Measurements from ENCODE around the gene GPI. TPM values are rescaled to one million over a fixed set of nuclear protein-coding genes. Genes with fewer than 3 reads are reported as not detected.

The GPI gene
- total RNA-seq, 1 experiment from 2014 or later = 893 TPM

DNA sequence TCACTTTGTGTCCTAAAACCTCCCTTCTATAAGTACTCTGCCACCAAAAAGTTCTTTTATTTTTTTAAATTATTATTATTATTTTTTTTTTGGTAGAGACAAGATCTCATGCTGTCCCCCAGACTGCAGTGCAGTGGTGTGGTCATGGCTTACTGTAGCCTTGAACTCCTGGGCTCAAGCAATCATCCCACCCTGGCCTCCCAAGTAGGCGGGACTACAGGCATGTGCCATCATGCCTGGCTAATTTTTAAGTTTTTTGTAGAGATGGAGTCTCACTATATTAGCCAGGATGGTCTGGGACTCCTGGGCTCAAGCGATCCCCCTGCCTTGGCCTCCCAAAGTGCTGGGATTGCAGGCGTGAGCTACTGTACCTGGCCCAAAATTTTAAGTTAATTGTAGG is 29.1 kb upstream of the GPI start:
- in situ Hi-C loops (cut with HindIII; ENCODE audit: low pct_unique_long_range_greater_than_20kb, low sequenced_read_pairs) = no loop called here
- no peak for DNase-seq (ENCODE audit: low read depth)

DNA sequence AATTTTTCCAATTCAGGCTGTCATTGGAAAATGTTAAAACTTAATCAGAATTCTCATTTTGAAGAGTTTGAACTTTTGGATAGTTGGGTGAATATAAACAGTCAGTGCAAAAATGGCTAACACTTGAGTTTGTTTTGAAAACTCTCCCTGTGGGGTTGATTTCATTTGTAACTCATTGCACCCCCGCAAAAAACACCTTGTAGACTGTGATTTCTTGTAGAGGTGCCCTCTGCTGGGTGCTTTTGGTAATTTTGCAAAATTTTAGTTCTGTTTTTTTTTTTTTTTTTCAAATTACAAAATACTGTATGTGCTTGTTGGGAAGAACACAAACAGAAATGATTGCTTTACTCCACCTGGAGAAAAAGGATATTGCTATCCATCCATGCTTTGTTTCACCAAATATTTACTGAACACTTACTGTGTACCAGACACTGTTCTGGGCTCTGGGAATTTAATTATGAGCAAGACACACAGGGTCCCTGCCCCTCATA is 28.2 kb upstream of the GPI start:
- in situ Hi-C loops (cut with HindIII; ENCODE audit: low pct_unique_long_range_greater_than_20kb, low sequenced_read_pairs) = no loop called here
- peak; percentile 39 for DNase-seq (ENCODE audit: low read depth)

DNA sequence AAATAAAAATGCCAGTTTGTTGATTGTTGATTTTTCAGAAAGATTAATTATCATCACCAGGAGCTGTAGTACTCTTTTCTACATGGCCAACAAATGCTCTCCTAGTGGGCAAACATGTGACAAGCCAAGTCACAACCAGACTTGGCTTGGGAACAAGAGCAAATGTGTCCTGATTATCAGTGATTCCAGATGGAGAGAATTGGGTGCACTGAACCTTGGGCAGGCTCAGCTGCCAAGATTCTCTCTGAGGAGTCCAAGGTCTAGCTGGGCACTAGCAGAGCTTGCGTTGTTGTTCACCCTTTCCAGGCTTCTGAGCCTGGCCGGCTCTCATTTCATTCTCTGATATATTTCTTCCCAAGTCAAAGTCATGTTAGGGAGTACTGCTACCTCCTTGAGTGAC is 27.3 kb upstream of the GPI start:
- in situ Hi-C loops (cut with HindIII; ENCODE audit: low pct_unique_long_range_greater_than_20kb, low sequenced_read_pairs) = no loop called here
- no peak for DNase-seq (ENCODE audit: low read depth)

DNA sequence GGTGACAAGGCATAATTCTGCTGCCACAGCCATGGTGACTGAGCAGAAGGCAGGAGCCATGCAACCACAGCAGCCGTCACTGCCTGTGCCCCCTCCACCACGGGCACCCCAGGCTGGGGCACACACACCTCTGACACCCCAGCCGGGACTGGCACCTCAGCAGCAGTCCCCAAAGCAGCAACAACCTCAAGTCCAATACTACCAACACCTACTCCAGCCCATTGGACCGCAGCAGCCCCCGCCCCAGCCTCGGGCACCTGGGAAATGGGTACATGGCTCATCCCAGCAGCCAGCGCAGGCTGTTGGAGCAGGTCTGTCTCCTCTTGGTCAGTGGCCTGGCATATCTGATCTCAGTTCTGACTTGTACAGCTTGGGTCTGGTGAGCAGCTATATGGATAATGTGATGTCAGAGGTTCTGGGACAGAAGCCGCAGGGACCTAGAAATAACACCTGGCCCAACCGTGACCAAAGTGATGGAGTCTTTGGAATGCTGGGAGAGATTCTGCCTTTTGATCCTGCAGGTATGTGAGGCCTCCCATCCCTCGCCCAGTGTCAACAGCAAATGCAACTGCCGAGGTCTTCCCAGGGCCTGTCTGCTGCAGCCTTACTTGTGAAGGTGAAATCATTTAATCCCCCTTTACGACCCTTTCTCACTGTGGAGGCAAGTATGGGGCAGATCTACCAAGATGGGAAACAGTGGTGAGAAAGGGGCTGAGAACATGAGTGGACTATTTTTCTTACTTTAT is 22.9 kb upstream of the GPI start:
- no peak for DNase-seq (ENCODE audit: low read depth)
- in situ Hi-C loops (cut with HindIII; ENCODE audit: low pct_unique_long_range_greater_than_20kb, low sequenced_read_pairs) = no loop called here

DNA sequence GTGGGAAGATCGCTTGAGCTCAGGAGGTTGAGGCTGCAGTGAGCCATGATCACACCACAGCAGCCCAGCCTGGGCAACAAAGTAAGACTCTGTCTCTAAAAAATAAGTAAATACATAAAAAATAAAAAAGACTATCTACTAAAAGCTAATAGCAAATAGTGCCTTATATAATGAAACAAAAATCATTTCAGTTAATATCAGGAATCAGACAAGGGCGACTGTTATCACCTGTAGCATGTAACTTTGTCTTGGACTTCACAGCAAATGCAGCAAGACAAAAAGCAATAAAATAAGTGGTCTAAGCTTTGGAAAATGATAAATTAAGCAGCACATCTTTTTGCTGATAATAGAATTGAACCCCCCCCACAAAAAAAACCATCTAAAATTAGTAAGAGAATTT is 21.2 kb upstream of the GPI start:
- in situ Hi-C loops (cut with HindIII; ENCODE audit: low pct_unique_long_range_greater_than_20kb, low sequenced_read_pairs) = no loop called here
- no peak for DNase-seq (ENCODE audit: low read depth)

DNA sequence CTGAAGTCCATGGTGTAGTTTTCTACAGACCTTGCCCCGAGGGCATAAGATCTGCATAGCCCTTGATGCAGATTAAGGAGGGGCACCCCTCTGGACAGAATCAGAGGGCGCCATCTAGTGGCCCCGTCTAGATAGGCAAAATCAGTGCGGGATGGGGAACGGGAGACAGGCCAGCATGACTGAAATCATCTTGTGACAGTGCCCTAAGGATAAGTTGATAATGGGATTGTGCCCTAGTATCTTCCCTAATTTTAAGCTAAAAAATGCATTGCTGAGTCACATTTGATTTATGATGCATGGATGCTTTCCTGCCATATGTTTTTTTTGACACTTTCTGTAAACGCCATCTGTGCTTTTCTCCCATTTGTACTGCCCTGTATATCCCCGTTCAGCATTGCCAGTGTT is 19.0 kb upstream of the GPI start:
- in situ Hi-C loops (cut with HindIII; ENCODE audit: low pct_unique_long_range_greater_than_20kb, low sequenced_read_pairs) = no loop called here
- DNase-seq (ENCODE audit: low read depth) = peak; percentile 54

DNA sequence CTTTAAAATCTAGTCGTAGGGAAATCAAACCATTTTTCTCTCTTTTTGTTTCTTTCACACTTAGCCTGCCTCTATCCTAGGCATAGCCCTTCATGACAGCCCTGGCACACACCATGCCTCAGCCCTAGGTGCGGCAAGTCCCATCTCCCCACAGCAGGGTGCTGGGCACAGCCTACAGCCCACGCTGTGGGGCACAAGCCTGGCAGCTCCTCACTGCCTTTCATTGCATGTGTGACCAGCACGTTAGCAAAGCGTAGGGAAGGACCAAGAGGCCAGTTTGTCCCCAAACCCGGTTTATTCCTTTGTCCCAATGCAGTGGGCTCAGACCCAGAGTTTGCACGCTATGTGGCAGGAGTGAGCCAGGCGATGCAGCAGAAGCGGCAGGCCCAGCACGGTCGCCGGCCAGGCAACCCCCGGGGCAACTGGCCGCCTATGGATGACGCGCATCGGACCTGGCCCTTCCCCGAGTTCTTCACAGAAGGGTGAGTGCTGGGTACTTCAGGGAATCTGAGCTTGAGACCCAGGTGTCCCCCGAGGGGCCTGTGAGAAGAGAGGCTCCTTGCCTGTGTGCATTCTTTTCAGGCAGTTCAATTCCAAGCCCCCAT is 17.3 kb upstream of the GPI start:
- in situ Hi-C loops (cut with HindIII; ENCODE audit: low pct_unique_long_range_greater_than_20kb, low sequenced_read_pairs) = no loop called here
- no peak for DNase-seq (ENCODE audit: low read depth)

DNA sequence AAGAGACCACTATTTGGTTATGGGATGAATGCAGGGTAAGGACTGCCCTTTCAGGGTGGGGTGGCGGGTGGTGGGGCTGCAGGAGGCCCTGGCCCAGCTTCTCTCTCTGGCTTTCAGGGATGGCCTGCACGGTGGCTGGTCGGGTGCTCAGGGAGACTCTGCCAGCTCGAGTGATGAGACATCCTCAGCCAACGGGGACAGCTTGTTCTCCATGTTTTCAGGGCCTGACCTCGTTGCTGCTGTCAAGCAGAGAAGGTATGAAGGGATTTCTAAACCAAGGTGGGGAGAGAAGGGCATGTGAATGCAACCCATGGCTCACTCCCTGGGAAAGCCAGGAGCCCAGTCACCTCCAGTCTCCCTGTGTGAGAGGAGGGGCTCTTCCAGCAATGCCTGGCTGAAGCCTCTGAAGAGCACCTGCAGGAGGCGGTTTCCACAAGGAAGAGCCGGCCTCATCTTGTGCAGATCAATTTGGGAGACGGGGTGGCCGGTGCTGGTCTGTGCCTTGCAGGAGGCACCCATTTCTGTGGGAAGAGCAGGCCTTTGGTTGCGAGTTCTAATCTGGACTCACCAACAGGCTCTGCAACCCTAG is 16.0 kb upstream of the GPI start:
- no peak for DNase-seq (ENCODE audit: low read depth)
- in situ Hi-C loops (cut with HindIII; ENCODE audit: low pct_unique_long_range_greater_than_20kb, low sequenced_read_pairs) = no loop called here

DNA sequence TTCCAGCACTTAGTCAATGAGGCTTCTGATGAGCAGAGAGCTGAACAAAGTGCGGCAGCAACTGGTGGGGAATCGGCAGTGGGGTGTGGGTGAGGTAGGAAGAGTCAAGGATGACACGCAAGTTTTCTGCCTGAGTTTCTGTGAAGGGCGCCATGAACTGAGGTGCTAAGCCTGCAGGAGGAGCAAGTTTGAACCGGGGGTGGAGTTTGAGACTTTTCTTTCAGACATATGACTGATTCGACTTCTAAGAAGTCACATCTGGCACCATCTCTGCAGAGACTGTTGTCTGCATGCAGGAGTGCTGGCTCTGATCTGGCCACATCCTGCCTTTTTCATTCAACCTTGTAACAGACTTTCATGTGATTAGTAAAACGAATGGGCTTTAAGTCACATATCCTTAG is 14.8 kb upstream of the GPI start:
- no peak for DNase-seq (ENCODE audit: low read depth)

DNA sequence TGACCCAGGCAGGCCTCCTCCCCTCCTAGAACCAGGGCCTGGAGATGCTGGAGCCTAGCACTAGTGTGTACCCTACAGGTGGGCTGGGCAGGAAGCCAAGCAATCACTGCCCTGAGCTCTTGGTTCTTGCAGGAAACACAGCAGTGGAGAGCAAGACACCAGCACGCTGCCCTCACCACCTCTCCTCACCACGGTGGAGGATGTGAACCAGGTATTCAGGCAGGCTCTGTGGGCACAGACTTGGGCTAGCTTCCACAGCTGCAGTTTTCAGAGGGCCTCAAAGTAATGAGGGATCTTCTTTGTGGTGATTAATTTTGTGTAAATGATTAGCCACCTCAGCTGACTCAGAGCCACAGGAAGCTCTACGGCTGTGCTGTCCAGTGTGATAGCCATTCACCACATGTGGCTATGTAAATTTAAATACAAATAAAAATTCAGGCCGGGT is 13.6 kb upstream of the GPI start:
- in situ Hi-C loops (cut with HindIII; ENCODE audit: low pct_unique_long_range_greater_than_20kb, low sequenced_read_pairs) = no loop called here
- DNase-seq (ENCODE audit: low read depth) = peak; percentile 80

More for the DNA sequence above, 14.8 kb upstream of the GPI start:
- in situ Hi-C loops (cut with HindIII; ENCODE audit: low pct_unique_long_range_greater_than_20kb, low sequenced_read_pairs) = no loop called here

DNA sequence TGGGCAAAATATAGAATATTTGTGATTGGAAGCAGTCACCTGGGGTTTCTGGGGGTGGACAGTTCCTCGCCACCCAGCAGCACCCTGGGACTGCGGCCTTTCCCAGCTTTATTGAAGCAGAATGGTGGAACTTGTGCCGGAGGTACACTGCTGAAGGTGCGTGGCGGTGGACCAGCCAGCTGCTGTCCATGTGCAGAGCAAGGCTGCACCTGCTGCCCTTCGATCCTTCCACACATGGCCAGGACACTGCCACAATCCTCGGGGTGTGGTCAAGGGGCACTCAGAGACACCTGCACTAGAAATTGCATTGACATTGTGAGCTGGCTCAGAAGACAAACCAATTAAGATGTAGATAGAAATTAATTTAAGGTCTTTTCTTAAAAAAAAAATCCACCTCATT is 11.4 kb upstream of the GPI start:
- DNase-seq (ENCODE audit: low read depth) = no peak
- in situ Hi-C loops (cut with HindIII; ENCODE audit: low pct_unique_long_range_greater_than_20kb, low sequenced_read_pairs) = no loop called here

DNA sequence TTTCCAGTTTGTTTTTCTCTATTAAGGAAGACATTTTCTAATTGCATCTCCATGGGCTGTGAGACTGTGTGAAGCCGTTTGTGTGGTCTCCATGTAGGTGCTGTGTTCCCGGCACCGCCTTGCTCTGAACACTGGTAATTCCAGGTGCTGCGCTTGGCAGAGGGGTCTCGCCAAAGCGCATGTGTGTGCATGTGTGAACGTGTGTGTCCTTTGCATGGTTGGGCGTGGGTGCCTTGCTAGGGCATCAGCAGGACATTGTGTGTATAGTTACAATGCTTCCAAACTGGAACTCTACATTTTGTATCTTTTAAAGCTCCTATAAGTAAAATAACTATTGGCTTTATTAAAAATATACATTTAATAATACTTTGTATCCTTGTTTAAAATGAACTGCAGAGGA is 9.8 kb upstream of the GPI start:
- no peak for DNase-seq (ENCODE audit: low read depth)
- in situ Hi-C loops (cut with HindIII; ENCODE audit: low pct_unique_long_range_greater_than_20kb, low sequenced_read_pairs) = no loop called here

DNA sequence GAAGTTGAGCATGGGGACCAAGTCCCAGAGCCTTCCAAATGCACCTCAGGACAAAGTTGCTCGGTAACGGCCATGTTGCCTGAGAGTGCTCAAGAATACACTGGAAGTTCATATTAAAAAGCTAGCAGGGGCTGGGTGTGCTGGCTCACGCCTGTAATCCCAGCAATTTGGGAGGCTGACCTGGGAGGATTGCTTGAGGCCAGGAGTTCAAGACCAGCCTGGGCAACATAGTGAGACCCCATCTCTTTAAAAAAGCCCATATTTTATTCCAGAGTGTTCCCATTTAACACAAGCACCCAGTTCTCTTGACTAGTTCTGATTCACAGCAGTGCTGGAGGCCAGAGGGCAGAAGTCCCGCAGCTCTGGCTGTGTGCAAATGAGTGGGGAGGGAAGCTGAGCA is 8.1 kb upstream of the GPI start:
- in situ Hi-C loops (cut with HindIII; ENCODE audit: low pct_unique_long_range_greater_than_20kb, low sequenced_read_pairs) = no loop called here
- DNase-seq (ENCODE audit: low read depth) = no peak

DNA sequence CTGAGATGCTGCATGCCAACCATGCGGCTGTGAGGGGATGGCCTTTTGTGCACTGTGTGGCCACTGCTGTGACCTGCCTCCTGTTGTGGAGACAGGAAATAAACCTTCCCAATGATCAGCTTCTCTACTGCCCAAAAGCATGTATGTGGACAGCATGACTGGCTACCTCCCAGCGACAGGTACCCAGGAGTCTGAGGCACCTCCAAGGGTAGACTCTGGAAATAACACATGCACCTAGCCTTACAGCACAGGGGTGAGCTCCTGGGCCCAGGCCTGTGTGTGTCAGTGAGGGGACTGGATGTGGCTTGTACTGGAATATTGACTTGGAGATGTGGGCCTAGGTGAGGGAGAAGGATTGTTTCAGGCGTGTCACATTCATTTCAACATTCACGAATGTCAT is 7.6 kb upstream of the GPI start:
- in situ Hi-C loops (cut with HindIII; ENCODE audit: low pct_unique_long_range_greater_than_20kb, low sequenced_read_pairs) = no loop called here
- DNase-seq (ENCODE audit: low read depth) = no peak

DNA sequence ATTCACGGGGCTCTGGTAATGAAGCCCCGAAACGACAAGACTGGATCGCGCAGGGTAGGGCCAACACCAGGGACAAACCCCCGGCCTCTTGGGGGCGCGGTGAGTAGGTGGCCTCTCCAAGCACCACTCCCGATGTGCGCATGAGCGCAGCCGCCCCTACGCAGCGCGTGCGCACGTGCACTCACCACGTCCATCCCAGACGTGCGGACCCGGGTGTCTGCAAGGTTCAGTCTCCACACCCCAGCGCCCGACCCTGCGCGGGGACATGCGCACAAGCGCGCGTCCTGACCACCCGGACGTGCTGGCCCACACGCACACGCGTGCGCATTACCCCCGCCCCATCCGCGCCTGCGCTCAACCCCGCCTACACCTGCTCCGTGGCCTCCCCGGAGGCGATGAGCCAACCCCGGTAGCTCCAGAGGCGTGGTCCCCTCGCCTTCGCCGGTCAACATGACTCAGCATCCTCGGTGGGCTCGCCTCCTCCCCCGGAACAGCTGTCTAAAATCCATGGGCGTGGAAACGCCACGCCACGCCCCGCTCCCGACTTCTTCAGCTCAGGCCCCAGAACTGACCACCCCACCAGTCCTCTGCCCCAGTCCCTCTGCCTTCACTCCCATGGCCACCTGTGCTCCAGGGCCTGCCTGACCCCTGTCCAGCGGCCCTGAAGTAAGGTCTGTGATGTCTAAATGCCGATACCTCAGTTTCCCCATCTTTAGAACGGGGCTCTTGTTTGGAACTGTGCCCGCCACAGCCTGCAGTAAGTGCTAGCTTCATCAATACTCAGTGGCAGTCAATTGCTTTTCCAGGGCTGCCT is 5.6 kb upstream of the GPI start:
- in situ Hi-C loops (cut with HindIII; ENCODE audit: low pct_unique_long_range_greater_than_20kb, low sequenced_read_pairs) = no loop called here
- DNase-seq (ENCODE audit: low read depth) = peak; percentile 100

DNA sequence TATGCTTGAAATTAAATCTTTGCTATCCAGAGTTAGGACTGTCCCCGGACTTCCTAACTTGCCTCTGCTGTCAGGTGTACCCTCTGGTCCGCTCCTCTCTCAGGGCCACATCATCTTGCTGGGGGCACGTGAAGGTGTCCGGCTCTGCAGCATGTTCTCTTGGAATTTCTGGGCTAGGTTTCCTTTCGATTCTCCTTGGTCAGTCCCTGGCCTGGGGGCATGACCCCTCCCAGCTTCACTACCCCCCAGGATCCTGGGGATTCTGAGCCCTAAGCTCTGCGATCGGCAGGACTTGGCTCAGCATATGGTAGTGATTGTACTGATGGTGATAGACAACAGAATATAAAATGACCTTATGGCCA is 5.1 kb upstream of the GPI start:
- in situ Hi-C loops (cut with HindIII; ENCODE audit: low pct_unique_long_range_greater_than_20kb, low sequenced_read_pairs) = loop anchor here (10.0 kb wide), 1 partner anchor 85 kb away; no protein-coding TSS in a partner anchor
- no peak for DNase-seq (ENCODE audit: low read depth)

DNA sequence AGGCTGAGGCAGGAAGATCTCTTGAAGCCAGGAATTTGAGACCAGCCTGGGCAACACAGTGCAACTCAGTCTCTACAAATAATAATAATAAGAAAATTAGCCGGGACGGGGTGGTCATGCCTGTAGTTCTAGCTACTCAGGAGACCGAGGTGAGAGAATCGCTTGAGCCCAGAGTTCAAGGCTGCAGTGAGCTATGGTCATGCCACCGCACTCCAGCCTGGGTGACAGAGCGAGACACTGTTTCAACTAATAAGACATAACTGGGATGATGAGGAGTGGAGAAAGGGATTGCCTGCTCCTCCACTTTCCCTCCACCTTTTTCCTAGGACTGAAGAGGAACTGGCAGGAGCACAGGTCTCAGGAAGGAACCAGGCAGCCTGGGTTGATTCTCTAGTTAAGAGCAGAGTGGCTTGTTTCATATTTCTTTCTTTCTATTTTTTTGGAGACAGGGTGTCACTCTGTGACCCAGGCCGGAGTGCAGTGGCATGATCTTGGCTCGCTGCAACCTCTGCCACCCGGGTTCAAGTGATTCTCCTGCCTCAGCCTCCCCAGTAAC is 4.6 kb upstream of the GPI start:
- DNase-seq (ENCODE audit: low read depth) = no peak

DNA sequence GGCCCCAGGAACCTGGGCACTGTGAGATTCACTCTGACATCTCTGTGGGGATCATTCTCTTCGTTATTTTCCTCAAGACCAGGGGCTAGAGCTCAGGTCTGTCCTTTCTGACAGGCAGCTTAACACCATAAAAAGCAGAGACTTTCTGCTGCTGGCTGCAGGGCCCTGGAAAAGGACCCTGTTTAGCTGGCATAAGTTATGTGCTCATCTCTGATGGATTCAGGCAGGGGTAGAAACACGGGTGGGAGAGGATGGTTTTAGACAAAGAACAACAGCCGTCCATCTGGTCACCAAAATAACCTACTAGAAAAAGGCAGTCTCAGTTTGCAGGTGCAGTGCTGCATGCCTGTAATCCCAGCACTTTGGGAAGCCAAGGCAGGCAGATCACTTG is 2.3 kb upstream of the GPI start:
- in situ Hi-C loops (cut with HindIII; ENCODE audit: low pct_unique_long_range_greater_than_20kb, low sequenced_read_pairs) = loop anchor here (10.0 kb wide), 1 partner anchor 82 kb away; no protein-coding TSS in a partner anchor
- DNase-seq (ENCODE audit: low read depth) = no peak

More for the DNA sequence above, 4.6 kb upstream of the GPI start:
- in situ Hi-C loops (cut with HindIII; ENCODE audit: low pct_unique_long_range_greater_than_20kb, low sequenced_read_pairs) = loop anchor here (10.0 kb wide), 1 partner anchor 84 kb away; no protein-coding TSS in a partner anchor
